Activated T-cell treated with anti-CD3 and anti-CD28 coated beads, Interleukin-2, amount 50 U/mL, for 24 hours (primary cell): ENCODE measurements around the gene PIP.
"Not testable (repeated sequence)": the region's sequence is repeated elsewhere in the genome, so short reads cannot be mapped to it uniquely, and the experiment has no call there.

Source experiments
- DNase-seq: peaks from one replicate; pipeline ENCODE4 v3.0.0-alpha.2; 2020
- H3K27ac Mint-ChIP-seq: 2 replicates; pipeline ENCODE4 v1.8.0; 2020; ENCODE audit warnings: mild to moderate bottlenecking, mixed read lengths
- H3K27me3 Mint-ChIP-seq: 2 replicates; pipeline ENCODE4 v1.8.0; 2020; ENCODE audit warnings: mixed read lengths
- H3K36me3 Mint-ChIP-seq: 2 replicates; pipeline ENCODE4 v1.8.0; 2020; ENCODE audit warnings: low read depth, mixed read lengths
- H3K4me1 Mint-ChIP-seq: 2 replicates; pipeline ENCODE4 v1.8.0; 2020; ENCODE audit warnings: low read depth, mixed read lengths
- H3K4me3 Mint-ChIP-seq: 2 replicates; pipeline ENCODE4 v1.8.0; 2020; ENCODE audit warnings: mild to moderate bottlenecking, moderate library complexity, mixed read lengths
- H3K9me3 Mint-ChIP-seq: 2 replicates; pipeline ENCODE4 v1.8.0; 2020; ENCODE audit warnings: mixed read lengths

Gene PIP, protein sequence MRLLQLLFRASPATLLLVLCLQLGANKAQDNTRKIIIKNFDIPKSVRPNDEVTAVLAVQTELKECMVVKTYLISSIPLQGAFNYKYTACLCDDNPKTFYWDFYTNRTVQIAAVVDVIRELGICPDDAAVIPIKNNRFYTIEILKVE

DNA sequence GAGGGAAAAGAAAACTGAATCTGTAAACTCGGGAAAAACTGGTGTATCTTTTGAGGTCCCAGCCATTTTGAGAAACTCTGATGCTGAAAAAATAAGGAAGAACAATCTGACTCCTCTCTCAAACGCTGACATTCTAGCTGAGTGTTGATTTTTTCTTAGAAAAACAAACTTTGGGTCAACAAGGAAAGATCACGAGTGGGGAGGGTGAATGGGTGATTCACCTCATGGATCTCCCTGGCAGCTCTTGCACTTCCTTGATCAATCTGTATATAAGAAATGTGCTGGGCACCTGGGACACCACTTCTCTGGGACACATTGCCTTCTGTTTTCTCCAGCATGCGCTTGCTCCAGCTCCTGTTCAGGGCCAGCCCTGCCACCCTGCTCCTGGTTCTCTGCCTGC is at the start of gene PIP:
TSS of gene PIP (plus strand) at position 297 of the 400 bp plus-strand sequence. CDS start at position 337, 40 bp downstream.
- no peak for DNase-seq
- no peaks in the 10 kb centered on the region for H3K4me1 Mint-ChIP-seq
- no peak within 1 kb of the TSS for H3K4me3 Mint-ChIP-seq
- H3K27ac Mint-ChIP-seq, result no peak within 1 kb of the TSS
- no peaks in the 10 kb centered on the region for H3K36me3 Mint-ChIP-seq
- no peaks in the 10 kb centered on the region for H3K9me3 Mint-ChIP-seq
- H3K27me3 Mint-ChIP-seq, result peaks cover 43% of the 10 kb centered on the region

DNA sequence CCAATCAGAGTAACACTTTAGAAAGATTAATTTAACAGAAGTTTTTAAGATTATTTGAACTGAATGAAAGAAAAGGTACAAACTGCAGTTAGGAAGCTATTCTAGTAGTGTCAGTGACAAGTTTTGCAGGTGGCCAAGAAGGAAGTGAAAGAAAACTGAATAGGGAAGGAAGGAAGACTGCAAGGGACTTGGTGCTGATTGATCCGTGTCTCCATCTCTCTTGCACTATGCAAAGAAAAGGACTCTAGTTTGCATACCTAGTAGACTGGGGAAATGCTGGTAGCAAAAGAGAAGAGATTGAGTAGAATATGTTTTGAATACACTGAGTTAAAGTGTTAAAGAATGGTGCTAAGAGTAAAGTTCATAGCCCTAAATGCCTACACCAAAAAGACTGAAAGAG is 46.8 kb upstream of the PIP start:
- H3K4me3 Mint-ChIP-seq, result no peak overlapping the region
- H3K9me3 Mint-ChIP-seq, result peaks cover 11% of the 10 kb centered on the region
- no peak for DNase-seq
- H3K27me3 Mint-ChIP-seq, result peaks cover 22% of the 10 kb centered on the region
- H3K4me1 Mint-ChIP-seq, result no peaks in the 10 kb centered on the region
- H3K36me3 Mint-ChIP-seq, result no peaks in the 10 kb centered on the region
- H3K27ac Mint-ChIP-seq, result no peak overlapping the region

DNA sequence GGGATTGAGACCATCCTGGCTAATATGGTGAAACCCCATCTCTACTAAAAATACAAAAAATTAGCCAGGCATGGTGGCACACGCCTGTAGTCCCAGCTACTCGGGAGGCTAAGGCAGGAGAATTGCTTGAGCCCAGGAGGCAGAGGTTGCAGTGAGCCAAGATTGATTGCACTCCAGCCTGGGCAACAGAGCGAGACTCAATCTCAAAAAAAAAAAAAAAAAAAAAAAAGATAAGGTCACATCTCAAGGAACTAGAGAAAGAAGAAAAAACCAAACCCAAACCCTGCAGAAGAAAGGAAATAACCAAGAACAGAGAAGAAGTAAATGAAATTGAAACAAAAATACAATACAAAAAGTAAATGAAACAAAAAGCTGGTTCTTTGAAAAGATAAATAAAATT is 46.3 kb upstream of the PIP start:
- H3K27ac Mint-ChIP-seq, H3K4me1 Mint-ChIP-seq, DNase-seq, H3K4me3 Mint-ChIP-seq, H3K36me3 Mint-ChIP-seq: not testable (repeated sequence)
- Mint-ChIP-seq H3K9me3 (peaks cover 11% of the 10 kb centered on the region), H3K27me3 (peaks cover 21% of the 10 kb centered on the region)

DNA sequence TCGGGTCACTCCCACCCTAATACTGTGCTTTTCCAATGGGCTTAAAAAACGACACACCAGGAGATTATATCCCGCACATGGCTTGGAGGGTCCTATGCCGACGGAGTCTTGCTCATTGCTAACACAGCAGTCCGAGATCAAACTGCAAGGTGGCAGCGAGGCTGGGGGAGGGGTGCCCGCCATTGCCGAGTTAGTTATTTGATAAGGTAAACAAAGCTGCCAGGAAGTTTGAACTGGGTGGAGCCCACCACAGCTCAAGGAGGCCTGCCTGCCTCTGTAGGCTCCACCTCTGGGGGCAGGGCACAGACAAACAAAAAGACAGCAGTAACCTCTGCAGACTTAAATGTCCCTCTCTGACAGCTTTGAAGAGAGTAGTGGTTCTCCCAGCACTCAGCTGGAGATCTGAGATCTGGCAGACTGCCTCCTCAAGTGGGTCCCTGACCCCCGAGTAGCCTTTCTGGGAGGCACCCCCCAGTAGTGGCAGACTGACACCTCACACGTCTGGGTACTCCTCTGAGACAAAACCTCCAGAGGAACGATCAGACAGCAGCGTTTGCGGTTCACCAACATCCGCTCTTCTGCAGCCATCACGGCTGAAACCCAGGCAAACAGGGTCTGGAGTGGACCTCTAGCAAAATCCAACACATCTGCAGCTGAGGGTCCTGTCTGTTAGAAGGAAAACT is 43.2 kb upstream of the PIP start:
- not testable (repeated sequence) for H3K4me1 Mint-ChIP-seq, H3K36me3 Mint-ChIP-seq, H3K27ac Mint-ChIP-seq, H3K4me3 Mint-ChIP-seq, DNase-seq
- H3K9me3 Mint-ChIP-seq, result peaks cover 11% of the 10 kb centered on the region
- H3K27me3 Mint-ChIP-seq, result peaks cover 19% of the 10 kb centered on the region

DNA sequence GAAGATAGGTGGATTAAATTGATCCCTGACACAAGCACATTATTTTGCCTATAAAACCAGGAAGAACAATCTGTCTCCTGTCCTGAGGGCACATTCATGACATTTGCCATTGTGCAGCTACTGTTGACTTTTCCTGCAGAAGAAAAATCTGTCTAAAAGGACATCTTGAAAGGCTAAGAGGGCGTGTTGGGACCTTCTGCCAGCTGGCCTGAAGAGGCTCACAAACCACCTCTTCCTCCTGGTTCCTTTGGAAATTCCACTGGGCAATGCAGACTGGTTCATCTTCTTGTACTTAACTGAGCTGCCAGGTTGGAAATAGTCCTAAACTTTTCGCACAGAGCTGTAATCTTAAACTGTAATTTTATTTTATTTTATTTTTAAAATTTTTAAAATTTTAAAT is 35.7 kb upstream of the PIP start:
- no peak for DNase-seq
- Mint-ChIP-seq H3K9me3 (peaks cover 25% of the 10 kb centered on the region), H3K27ac (no peak overlapping the region), H3K4me1 (no peaks in the 10 kb centered on the region), H3K36me3 (no peaks in the 10 kb centered on the region), H3K27me3 (no peaks in the 10 kb centered on the region), H3K4me3 (no peak overlapping the region)

DNA sequence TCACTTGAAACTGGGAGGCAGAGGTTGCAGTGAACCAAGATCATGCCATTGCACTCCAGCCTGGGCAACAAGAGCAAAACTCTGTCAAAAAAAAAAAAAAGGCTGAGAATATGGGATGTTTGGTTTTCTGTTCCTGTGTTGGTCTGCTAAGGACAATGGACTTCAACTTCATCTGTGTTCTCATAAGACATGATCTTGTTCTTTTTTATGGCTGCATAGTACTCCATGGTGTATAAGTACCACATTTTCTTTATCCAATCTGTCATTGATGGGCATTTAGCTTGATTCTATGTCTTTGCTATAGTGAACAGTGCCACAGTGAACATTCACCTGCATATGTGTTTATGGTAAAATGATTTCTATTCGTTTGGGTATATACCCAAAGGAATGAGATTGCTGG is 32.3 kb upstream of the PIP start:
- not testable (repeated sequence) for H3K36me3 Mint-ChIP-seq, DNase-seq, H3K27ac Mint-ChIP-seq, H3K27me3 Mint-ChIP-seq, H3K4me3 Mint-ChIP-seq, H3K4me1 Mint-ChIP-seq
- H3K9me3 Mint-ChIP-seq, result peaks cover 27% of the 10 kb centered on the region

DNA sequence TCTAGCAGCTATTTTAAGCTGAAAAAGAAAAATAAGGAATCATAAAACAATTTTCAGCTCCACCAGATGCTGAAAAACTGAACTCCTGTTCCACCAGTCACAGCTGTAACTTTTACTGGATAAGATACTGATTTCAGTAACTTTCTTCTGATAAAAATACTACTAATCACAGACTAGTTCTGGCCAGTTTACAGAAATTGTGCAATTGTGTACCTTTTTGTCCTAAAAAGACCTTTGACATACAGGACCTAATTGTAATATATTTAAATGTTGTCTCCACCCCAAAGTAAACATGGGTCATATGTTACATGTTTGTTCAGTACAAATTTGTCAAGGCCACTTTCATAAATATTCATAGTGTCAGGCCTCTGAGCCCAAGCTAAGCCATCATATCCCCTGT is 27.1 kb upstream of the PIP start:
- no peak overlapping the region for H3K27ac Mint-ChIP-seq
- H3K9me3 Mint-ChIP-seq, result peaks cover 12% of the 10 kb centered on the region
- H3K36me3 Mint-ChIP-seq, result no peaks in the 10 kb centered on the region
- no peaks in the 10 kb centered on the region for H3K4me1 Mint-ChIP-seq
- H3K27me3 Mint-ChIP-seq, result no peaks in the 10 kb centered on the region
- no peak overlapping the region for H3K4me3 Mint-ChIP-seq
- no peak for DNase-seq

DNA sequence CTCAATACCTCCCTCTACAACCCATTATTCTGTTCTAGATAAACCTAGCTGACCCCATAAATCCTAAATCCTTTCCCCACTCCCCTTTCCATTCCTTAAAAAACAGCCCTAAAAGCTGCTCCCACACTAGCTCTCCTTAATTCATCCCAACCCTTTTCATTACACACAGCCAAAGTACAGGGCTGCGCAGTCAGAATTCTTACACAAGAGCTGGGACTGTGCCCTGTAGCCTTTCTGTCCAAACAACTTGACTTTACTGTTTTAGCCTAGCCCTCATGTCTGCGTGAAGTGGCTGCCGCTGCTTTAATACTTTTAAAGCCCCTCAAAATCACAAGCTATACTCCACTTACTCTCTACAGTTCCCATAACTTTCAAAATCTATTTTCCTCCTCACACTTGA is 23.9 kb upstream of the PIP start:
- not testable (repeated sequence) for H3K36me3 Mint-ChIP-seq, H3K4me3 Mint-ChIP-seq, H3K9me3 Mint-ChIP-seq, H3K4me1 Mint-ChIP-seq, DNase-seq, H3K27me3 Mint-ChIP-seq, H3K27ac Mint-ChIP-seq

DNA sequence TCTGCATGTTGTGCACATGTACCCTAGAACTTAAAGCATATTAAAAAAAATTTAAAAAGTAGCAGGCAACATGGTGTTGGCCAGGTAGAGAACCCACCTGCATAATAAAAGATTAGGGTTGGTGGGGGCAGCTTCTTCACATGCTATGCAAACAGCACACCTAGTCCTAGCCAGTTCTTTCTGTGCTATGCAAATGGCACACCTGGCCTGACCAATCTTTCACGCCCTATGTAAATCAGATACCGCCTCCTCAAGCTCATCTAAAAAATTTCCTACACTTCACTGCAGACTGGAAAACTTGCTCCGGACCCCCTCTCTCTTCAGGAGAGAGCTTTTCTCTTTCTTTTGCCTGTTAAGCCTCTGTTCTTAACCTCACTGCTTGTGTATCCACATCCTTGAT is 14.5 kb upstream of the PIP start:
- H3K9me3 Mint-ChIP-seq, result peaks cover 26% of the 10 kb centered on the region
- no peak overlapping the region for H3K27ac Mint-ChIP-seq
- no peak overlapping the region for H3K4me3 Mint-ChIP-seq
- no peaks in the 10 kb centered on the region for H3K4me1 Mint-ChIP-seq
- H3K27me3 Mint-ChIP-seq, result peaks cover 6% of the 10 kb centered on the region
- DNase-seq, result no peak
- no peaks in the 10 kb centered on the region for H3K36me3 Mint-ChIP-seq

DNA sequence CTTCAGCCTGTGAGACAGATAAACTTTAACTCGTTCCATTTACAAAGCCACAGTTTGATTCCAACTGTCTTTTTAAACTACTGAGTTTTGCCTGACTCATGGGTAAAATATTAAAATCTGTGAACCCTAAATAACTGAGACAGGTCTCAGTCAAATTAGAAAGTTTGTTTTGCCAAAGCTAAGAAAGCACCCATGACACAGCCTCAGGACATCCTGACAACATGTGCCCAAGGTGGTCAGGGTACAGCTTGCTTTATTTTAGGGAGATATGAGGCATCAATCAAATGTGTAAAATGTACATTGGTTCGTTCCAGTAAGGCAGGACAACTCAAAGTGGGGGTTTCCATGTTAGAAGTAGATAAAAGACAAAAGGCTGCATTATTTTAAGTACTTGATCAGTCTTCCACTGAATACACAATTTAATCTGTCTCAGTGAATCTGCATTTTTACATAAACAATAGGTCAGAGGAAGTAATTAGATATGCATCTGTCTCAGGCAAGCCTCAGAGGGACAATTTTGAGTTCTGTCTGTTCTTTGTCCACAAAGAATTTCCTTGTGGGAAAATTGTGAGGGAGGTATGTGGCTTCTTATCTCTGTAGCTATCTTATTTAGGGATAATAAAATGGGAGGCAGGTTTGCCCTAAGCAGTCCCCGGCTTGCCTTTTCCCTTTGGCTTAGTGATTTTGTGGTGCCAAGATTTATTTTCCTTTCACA is 11.0 kb upstream of the PIP start:
- H3K27me3 Mint-ChIP-seq, result no peaks in the 10 kb centered on the region
- no peaks in the 10 kb centered on the region for H3K4me1 Mint-ChIP-seq
- H3K4me3 Mint-ChIP-seq, result no peak overlapping the region
- H3K9me3 Mint-ChIP-seq, result peaks cover 22% of the 10 kb centered on the region
- H3K27ac Mint-ChIP-seq, result no peak overlapping the region
- no peak for DNase-seq
- no peaks in the 10 kb centered on the region for H3K36me3 Mint-ChIP-seq

DNA sequence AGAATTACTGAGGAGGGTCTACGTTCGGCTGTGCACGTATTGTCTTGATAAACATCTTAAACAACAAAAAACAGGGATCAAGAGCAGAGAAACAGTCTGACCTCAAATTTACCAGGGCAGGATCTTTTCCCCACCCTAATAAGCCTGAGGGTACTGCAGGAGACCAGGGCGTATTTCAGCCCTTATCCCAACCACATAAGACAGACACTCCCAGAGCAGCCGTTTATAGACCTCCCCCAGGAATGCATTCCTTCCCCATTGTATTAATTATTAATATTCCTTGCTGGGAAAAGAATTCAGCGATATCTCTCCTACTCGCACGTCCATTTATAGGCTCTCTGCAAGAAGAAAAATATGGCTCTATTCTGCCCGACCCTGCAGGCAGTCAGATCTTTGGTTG is 8.6 kb upstream of the PIP start:
- not testable (repeated sequence) for H3K4me1 Mint-ChIP-seq

DNA sequence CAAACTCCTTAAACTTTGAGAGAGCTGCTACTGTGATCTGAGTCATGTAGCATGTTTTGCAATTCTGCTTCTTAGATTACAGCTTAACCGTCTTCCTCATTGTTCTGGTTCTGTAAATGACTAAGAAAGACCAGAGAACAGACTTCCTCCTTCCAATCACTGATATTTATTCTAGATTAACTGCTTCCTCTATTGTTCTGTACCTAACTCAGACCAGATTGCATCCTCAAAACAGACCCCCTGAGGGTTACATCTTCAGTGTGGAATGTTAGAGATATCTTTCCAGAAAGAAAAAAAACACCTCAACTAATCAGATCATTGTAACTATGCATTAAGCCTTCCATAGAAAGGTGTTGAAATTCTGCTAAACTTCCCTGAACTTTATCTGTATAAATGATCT is 5.7 kb upstream of the PIP start:
- H3K27me3 Mint-ChIP-seq, result peaks cover 13% of the 10 kb centered on the region
- H3K9me3 Mint-ChIP-seq, result peaks cover 24% of the 10 kb centered on the region
- no peak overlapping the region for H3K27ac Mint-ChIP-seq
- no peaks in the 10 kb centered on the region for H3K36me3 Mint-ChIP-seq
- no peak for DNase-seq
- H3K4me3 Mint-ChIP-seq, result no peak overlapping the region
- no peaks in the 10 kb centered on the region for H3K4me1 Mint-ChIP-seq

More for the DNA sequence above, 8.6 kb upstream of the PIP start:
- H3K36me3 Mint-ChIP-seq, H3K4me3 Mint-ChIP-seq, H3K27ac Mint-ChIP-seq, DNase-seq, H3K27me3 Mint-ChIP-seq: not testable (repeated sequence)
- peaks cover 24% of the 10 kb centered on the region for H3K9me3 Mint-ChIP-seq

DNA sequence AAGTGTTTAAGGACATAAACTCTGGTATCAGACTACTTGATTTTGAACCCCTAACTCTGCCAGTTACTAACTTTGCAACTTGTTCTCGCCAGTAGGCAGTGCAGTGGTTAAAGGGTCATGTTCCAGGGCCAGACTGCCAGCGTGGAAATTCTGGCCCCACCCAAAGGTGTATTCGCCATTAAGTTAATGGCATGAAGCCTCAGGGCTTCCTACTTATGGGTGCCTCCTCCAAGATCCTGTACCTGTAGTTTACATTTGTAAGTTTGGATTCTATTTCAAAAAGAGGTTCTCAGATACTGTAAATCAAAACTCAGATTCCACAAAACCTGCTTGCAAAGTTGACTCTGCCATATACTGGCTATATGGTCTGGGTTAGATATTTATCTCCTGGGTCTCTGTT is 2.8 kb upstream of the PIP start:
- DNase-seq, result no peak
- H3K4me3 Mint-ChIP-seq, result no peak overlapping the region
- H3K9me3 Mint-ChIP-seq, result peaks cover 14% of the 10 kb centered on the region
- no peak overlapping the region for H3K27ac Mint-ChIP-seq
- H3K27me3 Mint-ChIP-seq, result peaks cover 37% of the 10 kb centered on the region
- no peaks in the 10 kb centered on the region for H3K36me3 Mint-ChIP-seq
- no peaks in the 10 kb centered on the region for H3K4me1 Mint-ChIP-seq

DNA sequence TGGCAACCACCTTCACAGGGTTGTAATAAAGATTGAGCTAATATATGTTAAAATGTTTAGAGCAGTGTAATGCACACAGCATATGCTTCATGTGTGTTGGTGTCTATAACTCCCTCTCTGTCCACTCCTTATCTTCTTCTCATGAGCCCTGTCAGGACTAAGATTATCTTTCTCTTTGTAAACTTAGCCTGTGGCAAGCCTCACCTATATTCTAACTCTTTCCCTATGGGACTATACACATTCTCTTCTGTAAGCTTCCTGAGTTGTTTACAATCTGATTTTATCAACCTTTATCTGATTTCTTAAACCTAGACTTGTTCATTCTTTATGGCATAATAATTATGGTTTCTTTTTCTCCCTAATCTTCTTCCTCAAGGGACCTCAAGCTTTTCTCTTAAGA is 2.4 kb upstream of the PIP start:
- peaks cover 13% of the 10 kb centered on the region for H3K9me3 Mint-ChIP-seq
- peaks cover 37% of the 10 kb centered on the region for H3K27me3 Mint-ChIP-seq
- no peak overlapping the region for H3K4me3 Mint-ChIP-seq
- no peak for DNase-seq
- no peaks in the 10 kb centered on the region for H3K36me3 Mint-ChIP-seq
- no peak overlapping the region for H3K27ac Mint-ChIP-seq
- H3K4me1 Mint-ChIP-seq, result no peaks in the 10 kb centered on the region

DNA sequence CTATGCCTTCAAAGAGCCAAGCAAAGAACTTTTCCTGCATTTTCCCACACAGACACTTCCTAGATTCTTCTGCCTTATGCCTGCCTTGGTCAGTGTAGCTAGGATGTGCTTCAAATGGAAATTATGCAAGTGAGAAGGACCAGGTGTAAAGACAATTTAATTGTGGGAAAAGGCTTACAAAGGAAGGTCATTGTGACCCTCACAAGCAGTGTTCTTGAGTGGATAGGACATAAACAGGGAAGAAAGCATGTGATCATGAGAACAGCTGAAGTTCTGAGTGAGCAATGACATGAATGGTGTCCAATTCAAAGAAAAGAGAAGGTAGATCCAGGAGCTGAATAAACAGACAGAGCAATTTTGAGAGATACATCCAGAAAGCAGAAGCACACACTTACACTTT is 1.3 kb upstream of the PIP start:
- Mint-ChIP-seq H3K36me3 (no peaks in the 10 kb centered on the region), H3K9me3 (peaks cover 7% of the 10 kb centered on the region), H3K27ac (no peak overlapping the region), H3K27me3 (peaks cover 37% of the 10 kb centered on the region), H3K4me3 (no peak overlapping the region), H3K4me1 (no peaks in the 10 kb centered on the region)
- no peak for DNase-seq
